Activated CD4-positive, alpha-beta T cell treated with anti-CD3 and anti-CD28 coated beads, Interleukin-2, amount 10 ng/mL, durations not matched to agents 7 days and 5 days (primary cell): ENCODE measurements around the gene SH3RF3. TPM values are rescaled to one million over a fixed set of nuclear protein-coding genes. Genes with fewer than 3 reads are reported as not detected.

Source experiments
- CTCF ChIA-PET: fragments of 350-600 bp; sonication (Branson Sonifier 250); formaldehyde crosslinking; loops from one replicate; lab custom pipeline; 2021; ENCODE audit warnings: antibody characterized with exemption; lab: Charles Lee
- POLR2A ChIA-PET: fragments of 350-600 bp; sonication (Branson Sonifier 250); formaldehyde crosslinking; loops from one replicate; lab custom pipeline; 2021; ENCODE audit warnings: antibody characterized with exemption; lab: Charles Lee
- DNase-seq: peaks from one replicate; pipeline ENCODE4 v3.0.0-alpha.2; 2020
- H3K27ac Mint-ChIP-seq: one replicate; pipeline ENCODE4 v1.8.0; 2021; ENCODE audit warnings: mild to moderate bottlenecking, moderate library complexity, mixed read lengths
- H3K27me3 Mint-ChIP-seq: one replicate; pipeline ENCODE4 v1.8.0; 2021; ENCODE audit warnings: mixed read lengths
- H3K36me3 Mint-ChIP-seq: one replicate; pipeline ENCODE4 v1.8.0; 2021; ENCODE audit warnings: low read depth, mixed read lengths
- H3K4me1 Mint-ChIP-seq: one replicate; pipeline ENCODE4 v1.8.0; 2021; ENCODE audit warnings: mixed read lengths
- H3K4me3 Mint-ChIP-seq: one replicate; pipeline ENCODE4 v1.8.0; 2021; ENCODE audit warnings: mild to moderate bottlenecking, moderate library complexity, mixed read lengths
- H3K9me3 Mint-ChIP-seq: one replicate; pipeline ENCODE4 v1.8.0; 2021; ENCODE audit warnings: mixed read lengths
- total RNA-seq, 2 experiments: library from RNA; stranded (reverse); gene quantifications; one replicate each; pipeline ENCODE4 v1.2.3, GENCODE V29; 2021

SH3RF3 gene
- total RNA-seq, 2 experiments from 2014 or later: 0.08 to 0.17 TPM

- no peaks in the 10 kb centered on the region for H3K27me3 Mint-ChIP-seq
- no peaks in the 10 kb centered on the region for H3K36me3 Mint-ChIP-seq
- no peak for DNase-seq
- POLR2A ChIA-PET: no interaction called here
- no peak overlapping the region for H3K4me3 Mint-ChIP-seq
- no peak overlapping the region for H3K27ac Mint-ChIP-seq
- peaks cover 7% of the 10 kb centered on the region for H3K4me1 Mint-ChIP-seq
- H3K9me3 Mint-ChIP-seq: no peaks in the 10 kb centered on the region
- CTCF ChIA-PET: interaction anchor here (1.0 kb wide), 1 partner anchor 15 kb away, joined by 4 read pairs; no protein-coding TSS in a partner anchor
These were observed 327.8 kb downstream of the SH3RF3 start for GRCh38 chr2:109456776-109457175.

- Mint-ChIP-seq H3K9me3 (no peaks in the 10 kb centered on the region), H3K36me3 (no peaks in the 10 kb centered on the region), H3K4me1 (peaks cover 7% of the 10 kb centered on the region), H3K27me3 (no peaks in the 10 kb centered on the region), H3K4me3 (no peak overlapping the region), H3K27ac (no peak overlapping the region)
- DNase-seq: no peak
- ChIA-PET CTCF (no interaction called here), POLR2A (no interaction called here)
These were observed 328.4 kb downstream of the SH3RF3 start for GRCh38 chr2:109457366-109457765.

GRCh38 chr2:109457794-109458193, 328.8 kb downstream of the SH3RF3 start:
- H3K36me3 Mint-ChIP-seq: no peaks in the 10 kb centered on the region
- ChIA-PET POLR2A (no interaction called here), CTCF (no interaction called here)
- no peaks in the 10 kb centered on the region for H3K27me3 Mint-ChIP-seq
- H3K9me3 Mint-ChIP-seq: no peaks in the 10 kb centered on the region
- H3K27ac Mint-ChIP-seq: no peak overlapping the region
- no peak overlapping the region for H3K4me3 Mint-ChIP-seq
- peaks cover 7% of the 10 kb centered on the region for H3K4me1 Mint-ChIP-seq
- no peak for DNase-seq

GRCh38 chr2:109458512-109458911, 329.5 kb downstream of the SH3RF3 start:
- Mint-ChIP-seq H3K9me3 (no peaks in the 10 kb centered on the region), H3K4me1 (peaks cover 7% of the 10 kb centered on the region), H3K27me3 (no peaks in the 10 kb centered on the region), H3K36me3 (no peaks in the 10 kb centered on the region), H3K4me3 (no peak overlapping the region), H3K27ac (no peak overlapping the region)
- POLR2A ChIA-PET: no interaction called here
- CTCF ChIA-PET: no interaction called here
- DNase-seq: no peak

GRCh38 chr2:109459485-109459884, 330.5 kb downstream of the SH3RF3 start:
- Mint-ChIP-seq H3K27me3 (no peaks in the 10 kb centered on the region), H3K36me3 (no peaks in the 10 kb centered on the region), H3K9me3 (no peaks in the 10 kb centered on the region), H3K4me1 (peaks cover 5% of the 10 kb centered on the region), H3K4me3 (no peak overlapping the region), H3K27ac (no peak overlapping the region)
- POLR2A ChIA-PET: no interaction called here
- DNase-seq: no peak
- CTCF ChIA-PET: interaction anchor here (1.0 kb wide), 1 partner anchor 51 kb away, joined by 3 read pairs; no protein-coding TSS in a partner anchor

- Mint-ChIP-seq H3K27ac (no peak overlapping the region), H3K4me3 (no peak overlapping the region), H3K36me3 (no peaks in the 10 kb centered on the region), H3K9me3 (no peaks in the 10 kb centered on the region), H3K27me3 (no peaks in the 10 kb centered on the region), H3K4me1 (no peaks in the 10 kb centered on the region)
- no peak for DNase-seq
- POLR2A ChIA-PET: no interaction called here
- CTCF ChIA-PET: interaction anchor here (1.0 kb wide), 1 partner anchor 49 kb away, joined by 3 read pairs; no protein-coding TSS in a partner anchor
These were observed 331.7 kb downstream of the SH3RF3 start for GRCh38 chr2:109460553-109461324.

GRCh38 chr2:109463236-109463635, 334.2 kb downstream of the SH3RF3 start:
- DNase-seq: no peak
- ChIA-PET POLR2A (no interaction called here), CTCF (no interaction called here)
- no peaks in the 10 kb centered on the region for H3K4me1 Mint-ChIP-seq
- no peaks in the 10 kb centered on the region for H3K36me3 Mint-ChIP-seq
- no peak overlapping the region for H3K27ac Mint-ChIP-seq
- H3K27me3 Mint-ChIP-seq: no peaks in the 10 kb centered on the region
- no peaks in the 10 kb centered on the region for H3K9me3 Mint-ChIP-seq
- no peak overlapping the region for H3K4me3 Mint-ChIP-seq

GRCh38 chr2:109463891-109464290, 334.9 kb downstream of the SH3RF3 start:
- H3K27ac Mint-ChIP-seq: no peak overlapping the region
- H3K36me3 Mint-ChIP-seq: no peaks in the 10 kb centered on the region
- H3K4me3 Mint-ChIP-seq: no peak overlapping the region
- H3K9me3 Mint-ChIP-seq: no peaks in the 10 kb centered on the region
- no peaks in the 10 kb centered on the region for H3K4me1 Mint-ChIP-seq
- ChIA-PET POLR2A (no interaction called here), CTCF (no interaction called here)
- no peak for DNase-seq
- H3K27me3 Mint-ChIP-seq: no peaks in the 10 kb centered on the region

GRCh38 chr2:109466674-109467575, 337.9 kb downstream of the SH3RF3 start:
- DNase-seq: no peak
- Mint-ChIP-seq H3K27me3 (no peaks in the 10 kb centered on the region), H3K4me1 (no peaks in the 10 kb centered on the region), H3K4me3 (no peak overlapping the region), H3K9me3 (no peaks in the 10 kb centered on the region), H3K36me3 (no peaks in the 10 kb centered on the region), H3K27ac (no peak overlapping the region)
- ChIA-PET CTCF (no interaction called here), POLR2A (no interaction called here)

- ChIA-PET CTCF (no interaction called here), POLR2A (no interaction called here)
- no peaks in the 10 kb centered on the region for H3K36me3 Mint-ChIP-seq
These were observed 338.7 kb downstream of the SH3RF3 start for GRCh38 chr2:109467701-109468100.

GRCh38 chr2:109468893-109469292, 339.9 kb downstream of the SH3RF3 start:
- POLR2A ChIA-PET: no interaction called here
- no peak for DNase-seq
- CTCF ChIA-PET: interaction anchor here (0.6 kb wide), 2 partner anchors 510 to 1277 kb away, joined by 3 to 4 read pairs; no protein-coding TSS in a partner anchor
- Mint-ChIP-seq H3K4me3 (no peak overlapping the region), H3K27ac (no peak overlapping the region), H3K36me3 (no peaks in the 10 kb centered on the region), H3K9me3 (no peaks in the 10 kb centered on the region), H3K4me1 (no peaks in the 10 kb centered on the region), H3K27me3 (no peaks in the 10 kb centered on the region)

More at GRCh38 chr2:109467701-109468100, 338.7 kb downstream of the SH3RF3 start:
- DNase-seq: no peak
- Mint-ChIP-seq H3K9me3 (no peaks in the 10 kb centered on the region), H3K27me3 (no peaks in the 10 kb centered on the region), H3K27ac (no peak overlapping the region), H3K4me1 (no peaks in the 10 kb centered on the region), H3K4me3 (no peak overlapping the region)

- POLR2A ChIA-PET: no interaction called here
- no peaks in the 10 kb centered on the region for H3K36me3 Mint-ChIP-seq
- H3K4me1 Mint-ChIP-seq: peaks cover 8% of the 10 kb centered on the region
- H3K9me3 Mint-ChIP-seq: no peaks in the 10 kb centered on the region
- DNase-seq: no peak
- no peaks in the 10 kb centered on the region for H3K27me3 Mint-ChIP-seq
- no peak overlapping the region for H3K27ac Mint-ChIP-seq
- CTCF ChIA-PET: interaction anchor here (0.8 kb wide), 2 partner anchors 15 to 236 kb away, joined by 3 to 4 read pairs; no protein-coding TSS in a partner anchor
- no peak overlapping the region for H3K4me3 Mint-ChIP-seq
These were observed 342.7 kb downstream of the SH3RF3 start for GRCh38 chr2:109471658-109472057.
